CD4-positive, alpha-beta T cell treated with Interleukin-15 for 4 hours (primary cell): ENCODE results near the gene MIDN.
"Not testable (repeated sequence)": the region's sequence is repeated elsewhere in the genome, so short reads cannot be mapped to it uniquely, and the experiment has no call there.

Experiments
- DNase-seq: peaks from one replicate; pipeline ENCODE4 v3.0.0-alpha.2; 2020; ENCODE audit warnings: low spot score

The MIDN gene

DNA sequence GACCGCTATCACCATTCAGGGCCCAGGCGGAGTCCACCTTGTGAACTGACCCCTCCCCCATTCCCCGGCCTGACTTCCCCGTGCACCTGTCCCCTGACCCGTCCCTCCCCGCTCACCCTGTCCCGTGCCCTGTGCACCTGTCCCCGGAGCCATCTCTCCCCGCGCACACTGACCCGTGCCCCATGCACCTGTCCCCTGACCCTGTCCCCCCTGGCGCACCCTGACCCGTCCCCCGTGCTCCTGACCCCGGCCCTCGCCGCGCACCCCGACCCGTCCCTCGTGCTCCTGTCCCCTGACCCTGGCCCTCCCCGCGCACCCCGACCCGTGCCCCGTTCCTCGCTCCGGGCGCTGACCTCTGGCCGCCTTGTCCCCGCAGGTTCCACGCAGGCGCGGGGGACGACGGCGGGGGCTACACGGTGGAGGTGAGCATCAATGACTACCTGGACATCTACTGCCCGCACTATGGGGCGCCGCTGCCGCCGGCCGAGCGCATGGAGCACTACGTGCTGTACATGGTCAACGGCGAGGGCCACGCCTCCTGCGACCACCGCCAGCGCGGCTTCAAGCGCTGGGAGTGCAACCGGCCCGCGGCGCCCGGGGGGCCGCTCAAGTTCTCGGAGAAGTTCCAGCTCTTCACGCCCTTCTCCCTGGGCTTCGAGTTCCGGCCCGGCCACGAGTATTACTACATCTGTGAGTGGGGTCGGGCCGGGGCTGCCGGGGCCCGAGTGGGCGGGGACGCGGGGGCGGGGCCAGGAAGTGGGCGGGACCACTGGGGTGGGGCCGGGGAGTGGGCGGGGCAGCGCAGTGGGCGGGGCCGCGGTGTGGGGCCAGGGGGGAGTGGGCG is 47.0 kb downstream of the MIDN start:
- no peak for DNase-seq

DNA sequence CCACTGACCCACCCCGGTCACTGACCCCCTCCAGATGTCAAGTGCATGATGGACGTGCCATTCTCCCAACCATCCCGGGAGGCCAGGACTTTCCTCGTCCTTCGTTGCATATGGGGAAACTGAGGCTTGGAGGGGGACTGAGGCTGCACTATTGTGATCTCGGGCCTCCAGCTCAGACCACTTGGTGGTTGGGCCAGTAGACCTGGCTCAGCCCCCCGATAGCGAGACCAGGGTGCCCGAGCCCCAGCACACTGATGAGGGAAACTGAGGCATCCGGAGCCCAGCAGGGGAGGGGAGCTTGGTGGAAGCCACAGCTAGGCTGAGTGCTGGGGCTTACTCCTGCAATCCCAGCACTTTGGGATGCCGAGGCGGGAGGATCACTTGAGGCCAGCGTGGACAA is 47.7 kb downstream of the MIDN start:
- no peak for DNase-seq

DNA sequence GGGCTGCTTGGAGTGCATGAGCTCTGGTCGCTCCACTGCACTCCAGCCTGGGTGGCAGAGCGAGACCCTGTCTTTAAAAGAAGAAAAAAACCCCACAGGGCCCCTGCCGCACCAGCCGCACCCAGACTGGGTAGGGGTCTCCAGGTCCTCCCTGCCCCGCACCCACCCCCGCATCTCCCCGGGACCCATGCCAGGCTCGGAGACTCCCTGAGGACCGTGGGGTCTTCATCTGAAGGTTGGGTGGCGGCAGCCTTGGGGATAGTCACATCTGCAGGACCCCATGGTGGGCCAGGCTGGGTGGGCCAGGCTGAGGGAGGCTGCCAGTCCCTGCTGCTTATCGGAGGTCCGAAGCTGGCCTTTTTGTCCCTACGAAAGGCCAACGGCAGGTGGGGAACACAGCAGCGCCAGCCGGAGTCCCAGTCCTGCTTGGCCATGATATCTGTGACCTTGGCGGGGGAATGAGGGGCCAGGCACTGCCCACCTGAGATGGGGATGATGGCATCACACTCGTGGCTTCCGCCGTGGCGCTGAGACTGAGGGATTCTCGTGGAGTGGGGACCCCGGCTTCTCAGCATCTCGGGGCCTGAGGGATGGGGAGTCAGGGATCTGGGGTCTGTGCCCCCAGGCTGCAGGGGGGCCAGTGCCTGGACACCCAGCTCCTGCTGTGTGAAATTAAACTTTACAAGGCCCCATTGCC is 48.3 kb downstream of the MIDN start:
- no peak for DNase-seq

DNA sequence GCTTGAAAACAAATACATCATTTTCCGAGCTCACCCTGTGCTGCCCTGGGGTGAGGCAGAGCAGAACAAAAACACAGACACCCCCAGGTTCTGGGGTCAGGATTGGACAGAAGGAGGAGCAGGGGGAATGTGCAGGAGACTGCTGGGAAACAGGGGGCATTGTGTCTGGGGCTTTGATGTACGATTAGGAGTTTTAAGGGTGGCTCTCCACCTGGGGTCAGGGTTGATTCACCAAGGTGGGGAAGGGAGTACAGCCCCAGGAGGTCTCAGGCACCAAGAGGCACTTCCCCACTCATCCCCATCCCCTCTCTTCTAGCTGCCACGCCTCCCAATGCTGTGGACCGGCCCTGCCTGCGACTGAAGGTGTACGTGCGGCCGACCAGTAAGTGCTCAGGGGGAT is 49.9 kb downstream of the MIDN start:
- DNase-seq: no peak

DNA sequence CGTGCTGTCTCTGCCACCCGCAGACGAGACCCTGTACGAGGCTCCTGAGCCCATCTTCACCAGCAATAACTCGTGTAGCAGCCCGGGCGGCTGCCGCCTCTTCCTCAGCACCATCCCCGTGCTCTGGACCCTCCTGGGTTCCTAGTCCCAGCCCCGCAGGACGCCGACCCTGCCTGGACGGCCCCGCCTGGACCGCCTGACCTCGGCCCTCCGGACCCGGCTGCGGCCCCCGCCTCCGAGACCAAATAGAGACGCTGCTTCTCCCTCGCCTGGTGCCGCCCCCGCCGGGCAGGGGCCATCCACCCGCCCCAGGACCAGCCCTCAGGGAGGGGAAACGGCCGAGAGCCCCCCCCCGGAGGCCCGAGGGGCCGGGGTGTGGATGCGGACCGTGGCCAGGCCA is 51.4 kb downstream of the MIDN start:
- no peak for DNase-seq

DNA sequence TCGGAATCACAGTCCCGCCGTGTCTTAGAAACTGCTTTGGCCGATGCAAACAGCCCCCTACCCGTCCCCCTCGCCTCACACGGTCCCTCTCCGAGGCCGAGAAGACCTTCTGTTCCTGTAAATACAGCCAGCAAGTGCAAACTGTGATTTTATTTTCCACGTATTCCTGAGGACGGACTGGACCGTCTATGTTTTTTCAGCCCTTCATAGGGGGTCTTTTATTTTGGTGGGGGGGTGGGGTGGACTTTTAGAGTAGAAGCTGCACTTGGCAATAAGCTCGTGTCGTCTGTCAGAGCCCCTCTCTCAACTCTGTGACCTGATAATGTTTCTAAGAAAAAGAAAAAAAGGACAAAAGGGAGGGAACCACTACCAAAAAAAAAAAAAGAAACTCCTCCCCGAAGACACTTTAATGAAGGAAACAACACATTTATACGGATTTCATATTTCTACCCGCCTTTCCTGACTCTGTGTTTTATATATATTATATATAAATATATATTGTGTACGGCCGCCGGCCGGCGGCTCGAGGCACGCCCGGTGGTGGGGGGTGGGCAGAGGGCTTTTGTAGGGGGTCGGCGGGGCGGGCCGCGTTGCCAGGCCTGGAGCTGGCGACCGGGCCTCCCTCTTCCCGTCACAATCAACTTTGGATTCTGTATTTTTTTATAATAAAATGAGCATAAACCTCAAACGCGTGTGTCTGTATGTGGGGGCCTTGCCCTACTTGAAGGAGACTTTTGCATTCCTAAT is 52.5 kb downstream of the MIDN start:
- no peak for DNase-seq

DNA sequence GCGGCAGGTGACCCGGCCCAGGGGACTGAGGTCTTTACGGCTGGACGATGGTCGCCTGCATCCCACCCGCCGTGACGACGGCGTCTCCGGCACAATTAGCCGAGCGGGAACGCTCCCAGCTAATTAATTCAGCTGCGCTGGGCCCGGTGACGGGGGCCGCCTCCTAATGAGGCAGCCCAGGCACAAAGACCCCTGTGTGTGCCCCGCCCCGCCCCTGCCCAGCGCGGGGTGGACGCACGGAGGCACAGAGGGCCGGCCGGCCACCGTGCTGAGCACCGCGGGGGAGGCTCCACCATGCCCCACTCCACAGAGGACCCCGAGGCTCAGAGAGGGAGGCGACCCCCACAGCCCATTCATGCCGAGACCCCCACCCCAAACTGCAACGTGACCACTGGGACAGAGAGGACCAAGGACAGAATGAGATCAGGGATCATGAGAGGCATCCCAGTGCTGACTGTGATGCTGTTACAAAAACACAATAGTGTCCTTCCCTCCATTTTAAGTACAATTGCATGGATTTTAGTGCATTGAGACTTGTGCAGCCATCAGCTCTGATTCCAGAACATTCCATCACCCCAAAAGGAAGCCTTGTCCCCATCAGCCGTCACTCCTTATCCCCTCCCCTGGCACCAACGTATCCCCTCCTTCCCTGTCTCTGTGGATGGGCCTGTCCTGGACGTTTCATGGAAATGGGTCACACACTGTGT is 54.3 kb downstream of the MIDN start:
- no peak for DNase-seq

DNA sequence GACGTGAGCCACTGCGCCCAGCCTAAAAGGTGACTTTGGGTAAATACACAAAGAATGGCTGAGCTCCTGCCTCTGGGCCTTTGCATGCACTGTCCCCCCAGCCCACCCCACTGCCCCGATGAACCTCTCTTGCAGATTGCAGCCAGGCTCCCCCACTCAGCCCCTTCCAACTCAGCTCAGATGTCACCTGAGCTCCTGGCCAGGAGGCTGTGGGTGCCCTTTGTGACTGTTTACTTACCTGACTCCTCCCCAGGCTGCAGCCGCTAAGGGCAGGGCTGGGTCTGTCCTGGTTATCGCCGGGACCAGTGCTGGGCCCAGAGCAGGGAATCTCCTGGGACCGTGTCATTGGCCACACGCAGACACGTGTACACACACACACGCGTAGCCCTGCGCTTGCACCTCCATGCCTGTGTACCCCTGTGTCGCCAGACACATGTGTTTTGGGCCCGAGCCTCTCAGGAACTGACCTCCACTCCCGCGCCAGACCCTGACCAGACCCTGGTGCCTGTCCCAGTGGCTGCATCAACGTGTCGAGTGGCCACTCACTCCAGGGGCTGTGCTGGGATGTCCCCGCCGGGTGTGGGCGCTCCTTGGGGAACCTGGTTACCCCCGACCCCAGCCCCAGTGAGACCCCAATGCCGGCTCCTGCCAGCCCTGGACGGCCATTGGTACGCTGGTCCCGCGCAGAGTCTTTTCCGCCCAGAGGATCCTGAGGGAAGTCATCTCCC is 56.0 kb downstream of the MIDN start:
- DNase-seq: no peak

DNA sequence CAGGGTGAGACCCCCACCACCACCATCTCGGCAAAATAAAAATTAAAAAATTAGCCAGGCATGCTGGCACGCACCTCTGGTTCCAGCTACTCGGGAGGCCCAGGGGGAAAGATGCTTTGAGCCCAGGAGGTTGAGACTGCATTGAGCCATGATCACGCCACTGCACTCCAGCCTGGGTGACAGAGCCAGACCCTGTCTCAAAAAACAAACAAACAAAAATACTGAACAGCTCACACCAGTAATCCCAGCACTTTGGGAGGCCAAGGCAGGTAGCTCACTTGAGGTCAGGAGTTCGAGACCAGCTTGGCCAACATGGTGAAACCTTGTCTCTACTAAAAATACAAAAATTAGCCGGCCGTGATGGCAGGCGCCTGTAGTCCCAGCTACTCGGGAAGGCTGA is 57.0 kb downstream of the MIDN start:
- DNase-seq: not testable (repeated sequence)

DNA sequence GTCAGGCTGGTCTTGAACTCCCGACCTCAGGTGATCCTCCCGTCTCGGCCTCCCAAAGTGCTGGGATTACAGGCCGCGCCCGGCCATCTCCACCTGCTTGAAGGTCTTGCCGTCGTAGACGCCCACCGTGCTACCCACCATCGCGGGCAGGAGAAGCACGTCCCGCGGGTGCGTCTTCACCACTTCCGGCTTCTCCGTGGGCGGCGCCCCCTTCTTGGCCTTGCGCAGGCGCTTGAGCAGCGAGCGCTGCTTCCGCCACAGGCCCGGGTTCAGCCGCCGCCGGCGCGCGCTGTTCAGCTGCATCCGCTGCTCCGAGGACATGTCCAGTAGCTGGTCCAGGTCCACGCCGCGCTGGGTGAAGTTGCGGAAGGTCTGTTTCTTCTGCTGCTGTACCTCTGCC is 58.9 kb downstream of the MIDN start:
- no peak for DNase-seq

DNA sequence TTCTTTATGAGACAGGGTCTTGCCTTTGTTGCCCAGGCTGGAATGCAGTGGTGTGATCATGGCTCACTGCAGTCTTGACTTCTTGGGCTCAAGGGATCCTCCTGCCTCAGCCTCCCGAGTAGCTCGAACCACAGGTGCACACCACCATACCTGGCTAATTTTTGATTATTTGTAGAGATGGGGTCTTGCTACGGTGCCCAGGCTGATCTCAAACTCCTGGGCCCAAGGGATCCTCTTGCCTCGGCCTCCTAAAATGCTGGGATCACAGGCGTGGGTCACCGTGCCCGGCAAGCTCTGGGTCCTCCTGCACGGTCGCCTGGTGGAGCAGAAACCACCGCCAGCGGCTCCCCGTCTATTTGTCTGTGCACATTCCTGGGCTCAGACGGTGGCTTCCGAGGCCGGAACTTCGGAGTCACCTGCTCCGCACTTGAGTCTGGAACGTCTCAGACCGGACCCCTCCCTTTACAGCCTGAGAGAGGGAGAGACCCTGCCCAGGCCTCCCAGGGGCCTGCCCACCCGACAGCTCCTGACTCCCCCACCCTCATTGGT is 59.4 kb downstream of the MIDN start:
- no peak for DNase-seq

DNA sequence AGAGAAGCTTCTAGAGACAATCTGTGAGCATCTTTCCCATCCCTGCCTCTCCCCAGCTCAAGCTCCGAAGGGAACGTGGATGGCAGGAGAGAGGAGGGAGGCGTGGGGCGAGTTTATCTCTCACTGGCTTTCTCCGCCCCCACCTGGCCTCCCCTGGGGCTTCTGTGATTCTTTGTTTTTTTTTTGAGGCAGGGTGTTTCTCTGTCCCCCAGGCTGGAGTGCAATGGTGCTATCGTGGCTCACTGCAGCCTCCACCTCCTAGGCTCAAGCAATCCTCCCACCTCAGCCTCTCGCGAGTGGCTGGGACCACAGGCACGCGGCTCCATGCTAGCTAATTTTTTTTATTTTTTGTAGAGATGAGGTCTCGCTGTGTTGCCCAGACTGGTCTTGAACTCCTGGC is 60.3 kb downstream of the MIDN start:
- no peak for DNase-seq
